ENCODE results near the gene PAEP. TPM values are rescaled to one million over a fixed set of nuclear protein-coding genes. Genes with fewer than 3 reads are reported as not detected.
"Not testable (repeated sequence)": the region's sequence is repeated elsewhere in the genome, so short reads cannot be mapped to it uniquely, and the experiment has no call there.

PAEP gene
- total RNA-seq (2014; rRNA removed; shearing (Covaris generic)) = not detected in 2 replicates

DNA sequence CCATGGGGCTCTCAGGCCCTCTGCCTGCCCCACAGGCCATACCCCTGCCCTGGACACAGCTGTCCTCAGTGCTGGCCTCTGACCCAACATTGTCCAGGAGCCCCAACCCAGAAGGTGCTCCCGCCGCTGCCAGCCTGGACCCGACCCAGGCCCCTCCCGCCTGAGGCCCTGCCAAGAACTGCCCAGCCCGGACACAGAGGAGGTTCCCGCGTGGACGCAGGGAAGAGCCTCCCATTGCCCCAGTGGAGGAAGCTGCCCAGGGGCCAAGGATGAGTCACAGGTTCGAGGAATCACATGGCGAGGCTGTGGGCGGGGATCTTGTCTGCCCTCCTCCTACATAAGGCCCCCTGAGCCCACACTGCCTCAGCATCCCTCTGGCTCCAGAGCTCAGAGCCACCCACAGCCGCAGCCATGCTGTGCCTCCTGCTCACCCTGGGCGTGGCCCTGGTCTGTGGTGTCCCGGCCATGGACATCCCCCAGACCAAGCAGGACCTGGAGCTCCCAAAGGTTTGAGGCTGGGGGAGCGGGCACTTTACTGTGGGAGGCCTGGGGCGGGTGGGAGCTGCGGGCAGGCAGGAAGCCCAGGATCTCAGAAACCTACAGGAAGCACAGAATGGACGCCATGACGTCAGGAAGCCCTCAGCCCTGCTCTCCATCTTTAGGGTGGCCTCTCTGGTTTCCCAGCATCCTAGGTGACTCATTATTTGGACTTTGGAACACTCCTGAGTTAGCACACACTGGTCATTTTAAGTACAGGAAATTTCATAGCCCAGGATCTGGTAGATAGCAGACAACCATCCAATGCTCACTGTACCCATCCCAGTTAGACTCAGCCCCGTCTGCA lies at the start of gene PAEP:
Gene PAEP, plus strand, starts transcription at position 366 of the 844 bp plus-strand sequence.
- peak; percentile 67 for DNase-seq (ENCODE audit: low read depth)

DNA sequence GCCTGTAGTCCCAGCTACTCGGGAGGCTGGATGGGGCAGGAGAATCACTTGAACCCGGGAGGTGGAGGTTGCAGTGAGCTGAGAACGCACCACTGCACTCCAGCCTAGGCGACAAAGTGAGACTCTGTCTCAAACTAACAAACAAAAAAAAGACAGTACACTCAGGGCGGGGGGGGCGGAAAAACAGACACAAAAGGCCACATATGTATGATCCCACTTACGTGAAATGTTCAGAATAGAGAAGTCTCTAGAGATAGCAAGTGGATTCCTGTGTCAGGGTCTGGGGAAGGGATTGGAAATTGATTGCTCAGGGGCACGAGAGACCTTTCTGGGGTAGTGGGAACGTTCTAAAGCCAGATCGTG lies 49.3 kb upstream of the PAEP start:
- no peak for DNase-seq (ENCODE audit: low read depth)

DNA sequence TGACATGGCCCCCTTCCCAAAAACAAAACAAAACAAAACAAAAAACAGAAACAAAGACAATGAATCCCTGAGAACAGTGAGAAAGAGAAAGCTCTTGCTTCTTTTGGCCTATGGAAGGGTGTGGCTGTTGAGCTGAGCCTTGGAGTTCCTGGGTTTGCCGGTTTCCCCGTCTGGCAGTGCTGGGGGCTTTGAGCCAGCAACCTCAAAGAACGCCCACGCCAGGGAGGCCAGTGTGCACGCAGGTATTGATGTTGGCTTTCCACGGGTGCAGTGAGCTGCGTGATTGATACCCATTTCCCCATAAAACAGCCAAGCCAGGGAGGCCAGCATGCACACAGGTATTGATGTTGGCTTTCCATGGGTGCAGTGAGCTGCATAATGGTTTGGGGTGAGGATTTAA lies 48.7 kb upstream of the PAEP start:
- DNase-seq (ENCODE audit: low read depth) = no peak

DNA sequence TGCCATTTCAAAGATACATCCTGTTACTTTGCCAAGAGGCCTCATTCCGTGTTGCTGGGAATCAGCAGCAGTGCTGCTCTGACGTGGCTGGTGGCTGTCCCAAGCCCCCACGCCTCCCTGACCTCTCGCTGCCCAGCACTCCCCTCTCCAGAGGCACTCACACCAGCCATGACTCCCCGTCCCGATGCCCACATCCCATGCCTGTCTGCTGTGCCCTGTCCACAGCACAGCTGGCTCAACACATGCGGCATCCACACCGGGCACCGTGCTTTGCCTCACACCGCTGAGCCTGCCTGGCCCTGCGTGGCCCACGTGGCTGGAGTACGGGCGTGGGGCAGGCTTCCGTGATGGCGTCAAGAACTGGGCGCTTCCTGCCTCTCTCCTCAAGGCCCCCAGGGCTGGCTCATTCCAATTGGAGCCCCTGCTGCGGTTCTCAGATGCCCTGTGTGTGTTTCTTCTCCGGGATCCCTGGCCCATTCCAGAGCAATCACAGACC lies 48.2 kb upstream of the PAEP start:
- DNase-seq (ENCODE audit: low read depth) = no peak

DNA sequence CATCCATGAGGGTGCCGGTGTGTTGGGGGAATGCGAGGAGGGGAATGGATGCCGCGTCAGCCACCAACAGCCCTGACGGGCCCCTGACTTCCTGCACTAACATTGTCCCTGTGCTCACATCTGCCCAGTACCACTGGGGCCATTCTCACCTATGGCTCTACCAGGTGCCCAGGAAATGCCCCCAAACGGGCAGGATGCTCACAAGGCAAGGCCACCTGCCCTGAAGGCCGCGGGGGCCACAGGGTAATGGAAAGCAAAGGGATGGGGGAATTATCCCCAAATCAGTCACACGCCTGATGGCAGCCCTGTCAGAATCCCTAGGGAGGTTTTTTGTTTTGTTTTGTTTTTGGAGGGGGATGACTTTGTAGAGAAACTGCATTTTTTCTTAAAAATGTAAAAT lies 47.6 kb upstream of the PAEP start:
- not testable (repeated sequence) for DNase-seq (ENCODE audit: low read depth)

DNA sequence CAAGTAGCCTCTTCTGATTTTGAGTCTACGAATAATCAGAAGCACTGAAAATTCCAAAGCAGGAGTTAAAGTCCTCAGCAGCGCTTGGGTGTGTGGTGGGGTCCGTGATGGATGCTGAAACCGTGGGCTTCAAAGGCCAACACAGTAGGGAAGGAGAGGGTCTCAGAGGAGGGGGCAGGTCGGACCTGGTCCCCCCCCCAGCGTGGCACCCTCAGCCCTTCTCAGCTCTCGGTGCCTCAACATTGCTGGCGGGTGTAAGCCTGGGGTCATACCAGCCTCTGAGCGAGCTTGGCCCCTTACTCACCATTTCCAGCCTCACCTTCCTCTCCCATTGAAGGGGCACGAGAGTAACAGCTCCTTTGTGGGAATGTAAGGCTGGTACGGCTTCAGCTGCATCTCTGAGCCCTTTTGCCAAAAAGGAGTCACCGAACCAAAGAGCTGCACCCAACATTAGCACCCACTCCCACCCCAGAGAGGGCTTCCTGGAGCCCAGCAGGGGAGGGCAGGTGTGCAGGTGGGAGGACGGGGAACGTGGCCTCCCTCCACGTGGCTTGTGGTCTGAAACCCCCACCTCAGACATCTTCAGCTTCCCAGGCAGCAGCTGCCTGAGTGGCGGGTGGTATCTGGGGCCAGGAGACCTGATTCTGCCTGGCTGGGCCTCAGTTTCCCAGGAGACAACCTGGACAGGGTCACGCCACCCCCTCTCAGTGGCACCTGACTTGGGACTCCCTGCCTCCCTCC lies 47.0 kb upstream of the PAEP start:
- DNase-seq (ENCODE audit: low read depth) = no peak

DNA sequence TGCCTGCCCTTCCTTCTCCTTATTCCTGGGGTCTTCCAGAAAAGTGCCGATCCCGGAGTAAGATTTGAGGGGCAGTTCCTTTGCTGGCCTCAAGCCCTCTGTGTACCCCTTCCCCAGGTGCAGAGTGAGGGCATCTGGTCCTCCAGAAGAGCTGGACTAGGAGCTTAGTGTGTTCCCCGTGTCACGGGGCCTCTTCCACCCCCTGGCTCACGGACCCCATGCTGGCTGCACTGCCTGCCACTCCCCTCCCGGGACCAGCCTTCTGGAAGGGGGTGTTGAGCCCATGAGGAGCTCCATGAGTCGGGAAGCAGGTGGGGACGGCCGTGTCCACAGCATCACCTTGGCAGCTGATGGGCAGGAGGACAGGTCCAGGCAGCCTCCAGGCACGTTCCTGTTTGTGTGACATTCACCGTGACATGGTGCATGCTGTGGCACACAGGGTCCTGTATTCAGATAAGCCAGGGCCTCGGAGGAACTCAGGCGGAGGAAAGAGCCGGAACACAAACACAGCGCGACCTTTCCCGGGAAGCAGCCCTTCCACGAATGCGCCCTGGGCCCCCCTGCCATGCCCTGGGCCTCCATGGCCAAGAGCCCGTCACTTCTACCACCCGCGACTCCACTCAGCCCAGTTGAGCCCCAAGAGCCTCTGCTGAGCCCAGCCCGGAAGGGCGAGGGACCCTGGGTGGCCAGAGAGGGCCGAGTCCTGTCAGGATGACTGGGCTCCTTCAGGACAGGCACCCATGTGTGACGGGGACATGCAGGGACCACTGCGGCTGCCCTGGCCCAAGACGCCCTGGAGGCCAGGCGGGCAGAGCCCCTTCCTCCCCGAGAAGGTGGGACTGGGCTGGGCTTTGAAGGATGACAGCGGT lies 46.2 kb upstream of the PAEP start:
- DNase-seq (ENCODE audit: low read depth) = no peak

DNA sequence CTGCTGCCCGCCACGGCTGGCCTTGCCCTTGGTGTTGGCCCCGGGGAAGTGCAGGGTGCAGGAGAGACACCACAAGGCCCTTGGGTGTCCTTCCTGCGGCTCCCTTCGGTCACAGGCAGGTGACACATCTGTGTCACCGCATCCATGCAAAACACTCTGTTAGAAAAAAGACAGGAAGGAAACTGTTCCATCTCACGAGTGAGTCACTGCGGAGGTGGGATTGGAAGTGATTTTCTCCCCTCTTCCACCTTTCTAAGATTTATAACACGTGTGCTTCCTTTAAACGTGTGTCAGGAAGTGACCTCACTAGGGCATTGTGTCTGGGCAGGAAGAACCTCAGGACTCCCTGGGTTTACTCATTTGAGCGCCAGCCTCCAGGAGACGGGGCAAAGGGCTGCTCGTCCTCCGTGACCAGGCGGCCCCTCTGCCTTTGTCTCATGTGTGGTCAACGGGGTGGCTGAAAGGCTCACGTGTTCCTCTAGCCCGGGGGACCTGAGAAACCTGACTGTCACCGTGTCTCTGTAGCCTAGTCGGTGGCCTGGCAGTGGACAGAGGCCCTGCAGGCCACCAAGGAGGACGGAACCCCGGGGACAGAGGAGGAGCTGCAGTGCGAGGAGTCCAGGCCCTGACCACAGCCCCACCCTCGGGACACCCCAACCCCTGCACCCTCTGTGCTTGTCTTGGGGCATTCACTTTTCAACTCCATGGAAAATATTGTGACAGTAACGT lies 45.3 kb upstream of the PAEP start:
- DNase-seq (ENCODE audit: low read depth) = no peak

DNA sequence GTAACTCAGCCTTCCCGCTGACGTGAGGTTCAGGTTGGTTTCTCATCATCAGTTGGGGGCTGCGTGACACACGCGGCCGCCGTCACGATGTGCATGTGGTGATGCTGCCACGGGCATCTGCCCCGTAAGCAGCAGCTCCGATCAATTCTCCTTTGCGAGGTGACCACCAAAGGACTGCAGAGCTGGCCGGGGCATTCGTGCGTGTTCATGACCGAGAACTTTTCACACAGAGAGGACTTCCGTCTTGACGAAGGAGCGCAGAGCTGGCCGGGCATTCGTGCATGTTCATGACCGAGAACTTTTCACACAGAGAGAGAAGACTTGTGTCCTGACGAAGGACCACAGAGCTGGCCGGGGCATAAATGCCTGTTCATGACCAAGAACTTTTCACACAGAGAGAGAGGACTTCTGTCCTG lies 44.1 kb upstream of the PAEP start:
- no peak for DNase-seq (ENCODE audit: low read depth)

DNA sequence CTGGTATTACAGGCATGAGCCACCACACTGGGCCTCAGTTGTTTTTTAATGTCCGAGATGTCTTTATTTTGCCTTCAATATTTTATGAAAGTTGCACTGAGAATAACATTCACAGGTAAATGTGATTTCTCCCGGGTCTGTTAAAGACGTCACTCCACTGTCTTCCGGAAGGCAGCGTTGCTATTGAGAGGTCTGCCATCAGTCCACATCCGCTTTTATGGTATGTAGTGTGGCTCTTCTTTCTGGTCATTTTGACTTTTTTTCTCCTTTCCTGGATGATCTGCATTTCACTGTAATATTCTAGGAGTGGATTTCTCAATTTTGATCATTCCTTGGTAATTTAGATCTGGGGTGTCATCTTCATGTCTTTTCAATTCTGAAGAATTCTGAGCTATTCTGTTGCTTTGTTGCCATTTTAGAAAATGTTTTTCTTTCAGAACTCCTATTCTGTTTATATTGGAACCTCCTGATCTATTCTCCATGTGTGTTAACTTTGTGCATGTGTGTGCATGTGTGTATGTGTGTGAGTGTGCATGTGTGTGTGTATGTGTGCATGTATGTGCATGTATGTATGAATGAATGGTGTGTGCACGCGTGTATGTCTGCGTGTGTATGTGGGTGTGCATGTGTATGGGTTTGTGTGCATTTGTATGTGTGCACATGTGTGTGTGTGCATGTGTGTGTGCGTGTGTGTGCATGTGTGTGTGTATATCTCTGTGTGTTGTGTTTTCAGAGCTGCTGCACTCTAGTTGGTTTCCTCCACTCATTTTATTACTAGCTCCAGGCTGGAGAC lies 42.2 kb upstream of the PAEP start:
- DNase-seq (ENCODE audit: low read depth) = no peak

DNA sequence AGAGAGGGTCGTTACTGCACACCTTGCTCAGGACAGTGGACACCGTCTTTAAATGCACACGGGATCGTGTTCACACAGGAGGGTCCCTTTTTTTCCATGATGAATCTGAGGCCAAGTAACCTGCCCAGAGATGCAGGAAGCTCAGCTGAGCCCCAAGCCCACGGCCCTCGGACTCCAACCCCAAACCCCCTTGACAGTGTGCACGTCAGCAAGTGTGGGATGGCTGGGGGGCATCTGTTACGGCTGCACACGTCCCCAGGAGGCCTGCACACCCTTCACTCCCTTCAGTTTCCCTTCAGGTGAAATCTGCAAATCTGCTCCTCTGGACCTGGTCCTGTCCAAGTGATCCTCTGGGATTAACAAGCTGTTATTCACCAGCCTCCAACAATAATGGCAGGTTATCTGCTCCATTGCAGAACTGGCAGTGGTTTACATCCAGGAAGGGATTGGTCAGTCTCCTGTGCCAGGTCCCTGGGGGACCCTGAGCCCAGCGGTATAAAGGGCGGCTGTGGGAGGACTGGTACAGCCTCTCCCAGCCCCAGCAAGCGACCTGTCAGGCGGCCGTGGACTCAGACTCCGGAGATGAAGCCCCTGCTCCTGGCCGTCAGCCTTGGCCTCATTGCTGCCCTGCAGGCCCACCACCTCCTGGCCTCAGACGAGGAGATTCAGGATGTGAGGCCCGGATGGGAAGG lies 40.5 kb upstream of the PAEP start, which contains the start of gene LCN1:
Gene LCN1, plus strand, starts transcription at position 525 of the 692 bp plus-strand sequence. Its CDS starts 58 bp downstream, at position 583.
- DNase-seq (ENCODE audit: low read depth) = no peak

DNA sequence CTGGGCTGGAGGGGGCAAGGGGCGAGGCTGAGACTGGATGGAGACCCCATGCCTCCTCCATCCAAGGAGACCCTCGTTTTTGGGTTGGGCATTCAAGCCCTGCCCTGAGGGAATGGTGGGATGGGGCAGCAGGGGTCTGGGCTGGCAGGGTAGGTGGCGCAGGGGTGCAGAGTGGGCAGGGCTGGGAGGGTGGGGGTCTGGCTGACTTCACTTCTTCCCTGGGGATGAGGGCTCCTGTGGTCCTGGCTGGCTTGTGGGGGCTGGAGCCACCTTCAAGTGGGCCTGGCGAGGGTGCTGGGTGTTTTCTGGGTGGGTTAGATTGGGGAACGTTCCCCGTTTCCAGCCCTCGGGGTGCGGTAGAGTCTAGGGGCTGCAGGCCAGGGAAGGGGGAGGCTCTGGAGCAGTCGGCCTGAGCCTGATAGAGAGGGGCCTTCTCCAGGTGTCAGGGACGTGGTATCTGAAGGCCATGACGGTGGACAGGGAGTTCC lies 39.9 kb upstream of the PAEP start:
- DNase-seq (ENCODE audit: low read depth) = no peak

DNA sequence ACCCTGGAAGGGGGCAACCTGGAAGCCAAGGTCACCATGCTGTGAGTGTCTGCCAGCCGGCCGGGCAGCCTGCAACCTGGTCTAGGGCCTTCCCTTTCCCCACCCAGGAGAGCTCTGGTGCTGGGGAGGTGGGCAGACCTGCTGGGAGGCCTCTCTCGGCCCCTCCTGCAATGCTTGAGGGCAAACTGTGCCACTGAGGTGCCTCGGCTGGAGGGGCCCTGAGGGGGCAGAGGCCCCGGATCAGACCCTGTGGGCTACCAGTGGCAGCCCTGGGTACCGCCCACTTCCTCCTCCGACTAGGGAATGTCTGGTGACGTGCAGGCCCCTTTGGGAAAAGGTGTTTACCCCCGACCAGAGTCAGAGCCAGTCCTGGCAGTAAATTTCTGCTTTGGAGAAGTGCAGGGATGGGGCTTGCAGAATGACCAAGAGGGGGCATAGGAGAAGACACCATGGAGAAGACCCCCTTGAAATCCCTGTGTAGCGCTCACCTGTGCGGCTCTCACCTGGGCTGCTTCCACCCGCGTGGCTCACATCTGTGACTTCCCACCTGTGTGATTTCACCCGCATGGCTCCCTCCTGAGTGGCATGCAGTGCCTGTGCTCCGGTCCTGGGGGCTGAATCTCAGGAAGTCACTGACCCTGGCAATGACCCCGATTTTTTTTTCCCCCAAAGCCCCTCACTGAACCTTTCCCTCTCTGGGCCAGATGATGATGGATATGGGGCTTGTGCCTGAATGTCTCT lies 39.2 kb upstream of the PAEP start:
- no peak for DNase-seq (ENCODE audit: low read depth)

DNA sequence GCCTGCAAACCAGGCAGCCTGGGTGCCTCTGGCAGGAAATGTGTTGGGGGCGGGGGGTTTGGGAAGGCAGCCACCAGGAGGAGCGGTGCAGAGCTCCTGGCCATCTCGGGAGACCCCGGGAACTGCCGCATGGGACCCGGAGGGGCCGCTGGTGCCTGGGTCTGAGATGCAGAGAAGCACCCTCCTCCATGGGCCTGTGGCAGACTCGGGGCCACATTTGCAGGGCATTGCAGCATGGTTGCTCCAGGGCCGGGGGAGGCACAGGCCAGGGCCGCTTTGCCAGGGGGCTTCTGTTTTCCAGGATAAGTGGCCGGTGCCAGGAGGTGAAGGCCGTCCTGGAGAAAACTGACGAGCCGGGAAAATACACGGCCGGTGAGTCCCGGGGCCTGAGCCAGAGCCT lies 38.6 kb upstream of the PAEP start:
- no peak for DNase-seq (ENCODE audit: low read depth)

DNA sequence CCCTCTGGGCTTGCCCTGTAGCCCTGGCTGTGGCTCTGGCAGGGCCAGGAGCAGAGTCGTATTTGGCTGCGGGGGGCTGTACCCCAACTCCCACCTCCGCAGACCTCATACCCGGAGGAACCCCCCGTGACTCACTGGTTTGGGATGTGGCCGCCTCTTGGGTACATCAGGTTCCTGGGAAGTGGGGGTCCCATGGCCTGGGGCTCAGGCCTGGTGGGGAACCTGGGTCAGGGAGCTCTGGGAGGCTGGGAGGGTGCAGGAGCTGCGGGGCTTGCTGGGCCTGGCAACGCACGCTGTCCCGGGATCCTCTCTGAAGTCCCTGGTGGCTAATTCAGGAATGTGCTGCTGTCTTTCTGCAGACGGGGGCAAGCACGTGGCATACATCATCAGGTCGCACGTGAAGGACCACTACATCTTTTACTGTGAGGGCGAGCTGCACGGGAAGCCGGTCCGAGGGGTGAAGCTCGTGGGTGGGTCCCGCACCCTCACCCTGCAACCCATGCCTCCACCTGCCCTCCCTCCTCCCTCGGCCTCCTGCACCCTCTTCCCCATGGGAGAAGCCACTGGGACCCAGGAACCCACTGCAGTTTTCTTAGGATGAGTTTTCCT lies 37.9 kb upstream of the PAEP start:
- DNase-seq (ENCODE audit: low read depth) = no peak

DNA sequence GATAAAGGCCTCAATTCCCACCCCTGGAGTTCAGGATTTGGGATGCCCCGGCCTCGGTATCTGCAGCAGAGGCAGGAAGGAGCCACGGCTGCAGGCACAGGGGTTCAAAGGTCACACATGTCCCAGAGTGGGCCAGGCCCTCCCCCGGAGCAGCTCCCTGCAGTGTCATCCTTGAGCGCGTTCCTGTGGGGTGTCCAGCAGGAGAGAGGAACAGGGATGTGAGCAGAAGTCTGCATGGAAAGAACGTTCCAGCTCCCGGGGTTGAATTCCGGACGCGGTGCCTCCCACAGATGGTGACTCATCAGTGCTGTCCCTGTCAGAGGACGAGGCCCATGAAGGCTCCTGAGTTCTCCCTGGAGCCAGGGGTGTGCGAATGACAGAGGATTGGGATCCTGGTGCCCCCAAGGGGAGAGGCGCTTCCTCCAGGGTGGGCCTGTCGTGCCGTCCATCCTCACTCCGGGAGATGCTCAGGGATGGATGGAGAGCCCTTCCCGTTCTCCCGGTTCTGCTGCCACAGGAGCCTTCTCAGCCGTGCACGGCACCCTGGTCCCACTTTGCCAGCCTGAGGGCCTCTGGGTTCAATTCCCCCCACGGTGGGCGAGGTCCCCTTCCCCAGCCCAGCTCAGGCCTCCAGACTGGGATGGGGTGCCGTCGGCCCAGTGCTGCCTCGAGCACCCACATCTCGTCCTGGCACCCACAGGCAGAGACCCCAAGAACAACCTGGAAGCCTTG lies 37.3 kb upstream of the PAEP start:
- peak; percentile 57 for DNase-seq (ENCODE audit: low read depth)

DNA sequence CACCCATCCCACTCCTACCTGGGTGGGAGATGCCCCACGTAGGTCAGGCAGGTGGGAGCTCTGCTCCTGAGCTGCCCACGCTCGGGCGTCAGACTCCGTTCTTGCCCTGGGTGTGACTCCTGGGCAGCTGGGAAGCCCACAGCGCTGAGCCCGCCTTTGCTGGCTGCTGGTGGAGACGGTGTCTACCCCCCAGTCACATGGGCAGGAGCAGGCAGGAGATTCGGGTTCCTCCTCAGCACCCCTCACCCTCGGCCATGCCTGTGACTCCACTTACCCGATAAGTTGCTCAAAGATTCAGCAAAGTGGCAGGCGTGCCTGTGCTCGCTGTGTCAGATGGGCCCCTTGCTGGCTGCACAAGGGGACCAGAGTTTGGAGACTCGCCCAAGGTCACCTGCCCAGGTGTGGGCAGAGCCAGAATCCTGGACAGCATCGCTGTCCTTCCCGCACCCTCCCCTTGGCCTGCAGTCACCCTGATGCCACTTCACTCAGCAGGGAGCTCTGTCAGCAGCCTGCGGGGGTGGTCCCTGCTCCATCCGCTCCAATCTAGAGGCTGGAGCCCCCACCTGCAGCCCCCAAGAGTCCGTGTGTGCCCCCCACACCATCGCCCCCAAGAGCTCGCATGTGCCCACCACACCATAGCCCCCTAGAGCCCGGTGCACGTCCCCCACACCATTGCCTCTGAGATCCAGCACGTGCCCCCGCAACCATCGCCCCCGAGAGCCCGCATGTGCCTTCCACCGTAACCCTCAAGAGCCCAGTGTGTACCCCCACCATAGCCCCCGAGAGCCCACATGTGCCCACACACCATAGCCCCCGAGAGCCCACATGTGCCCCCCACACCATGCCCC lies 36.1 kb upstream of the PAEP start:
- no peak for DNase-seq (ENCODE audit: low read depth)
